Limb (tissue), 2 donors: Measurements from ENCODE around the gene ANKRD10.

ENCODE experiments used
- DNase-seq, 2 donors: peaks; one replicate each; pipeline ENCODE4 v3.0.0-alpha.2; 2016; ENCODE audit errors: extremely low spot score in 2 of 2

The ANKRD10 gene

DNA sequence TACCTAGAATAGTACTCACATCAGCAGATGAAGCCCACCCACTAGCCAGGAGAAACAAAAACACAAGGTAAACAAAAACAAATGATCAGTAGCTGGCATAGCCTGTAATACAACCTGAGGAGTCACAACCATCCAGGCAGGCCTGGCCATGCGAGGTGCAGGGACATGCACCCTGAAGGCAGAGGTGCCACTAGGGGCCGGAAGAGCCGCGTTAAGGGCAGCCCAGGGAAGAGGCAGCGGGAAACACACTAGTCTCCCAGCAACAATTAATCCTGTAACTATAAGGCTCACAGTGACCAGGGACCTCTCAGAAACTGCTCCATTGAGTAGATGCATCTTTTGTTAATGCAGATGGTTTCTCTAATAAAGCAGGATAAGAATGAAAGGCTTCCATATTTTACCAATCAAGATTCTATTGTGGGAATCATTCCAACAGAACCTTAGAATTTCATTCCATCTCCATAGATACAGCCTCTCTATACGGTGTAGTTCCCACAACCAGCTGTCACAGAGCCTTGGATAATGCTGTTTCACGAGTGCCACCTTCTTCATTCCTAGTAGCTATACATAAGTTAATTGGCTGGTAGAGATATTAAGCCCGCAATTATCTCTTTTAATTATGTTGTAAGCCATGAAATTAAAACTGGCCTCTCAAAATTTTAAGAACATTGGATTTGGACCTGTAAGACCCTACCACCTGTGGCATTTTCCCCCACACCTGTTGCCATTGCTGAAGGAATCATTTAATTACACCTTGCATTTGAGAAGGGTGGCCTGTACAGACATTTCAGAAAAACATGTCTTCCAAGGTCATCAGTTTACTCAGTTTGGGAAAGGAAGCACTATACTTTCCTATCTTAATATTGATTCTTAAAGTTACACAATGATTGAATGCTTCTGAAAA lies 28.7 kb downstream of the ANKRD10 start:
- no peak for DNase-seq

DNA sequence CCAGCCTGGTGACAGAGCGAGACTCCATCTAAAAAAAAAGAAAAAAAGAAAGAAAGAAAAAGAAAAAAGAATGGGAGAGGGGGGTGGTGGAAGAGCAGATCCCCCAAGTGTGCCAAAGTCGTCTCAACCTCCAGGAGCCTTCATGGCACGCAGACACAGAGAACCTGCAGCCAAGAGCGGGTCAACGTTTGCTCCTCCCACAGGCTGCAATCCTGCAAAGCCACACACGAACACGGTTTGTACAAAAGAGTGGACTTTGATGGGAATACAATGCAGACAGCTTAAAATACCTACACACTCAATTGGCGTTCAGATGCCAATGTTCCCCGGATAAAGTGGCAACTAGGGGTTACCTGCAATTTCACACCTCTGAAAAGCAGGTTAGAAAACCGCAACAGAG lies 29.4 kb downstream of the ANKRD10 start:
- DNase-seq: no peak

DNA sequence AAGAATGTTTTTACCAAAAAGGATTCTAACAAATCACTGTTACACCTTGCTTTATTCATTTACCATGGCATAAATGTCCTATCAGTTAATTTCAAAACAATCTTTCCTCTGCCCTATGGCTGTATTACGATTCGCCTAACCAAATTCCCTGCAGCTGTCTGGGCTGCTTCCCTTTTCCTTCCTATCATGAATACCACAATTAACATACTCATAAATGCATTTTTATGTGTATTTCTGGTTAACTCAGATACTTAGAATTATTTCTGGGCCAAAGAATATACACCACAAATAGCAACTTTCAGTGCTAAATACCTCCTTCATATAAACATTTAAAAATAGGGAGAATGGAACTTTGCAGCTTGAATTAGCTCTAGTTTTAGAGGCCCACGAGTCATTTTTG lies 30.4 kb downstream of the ANKRD10 start:
- no peak for DNase-seq

DNA sequence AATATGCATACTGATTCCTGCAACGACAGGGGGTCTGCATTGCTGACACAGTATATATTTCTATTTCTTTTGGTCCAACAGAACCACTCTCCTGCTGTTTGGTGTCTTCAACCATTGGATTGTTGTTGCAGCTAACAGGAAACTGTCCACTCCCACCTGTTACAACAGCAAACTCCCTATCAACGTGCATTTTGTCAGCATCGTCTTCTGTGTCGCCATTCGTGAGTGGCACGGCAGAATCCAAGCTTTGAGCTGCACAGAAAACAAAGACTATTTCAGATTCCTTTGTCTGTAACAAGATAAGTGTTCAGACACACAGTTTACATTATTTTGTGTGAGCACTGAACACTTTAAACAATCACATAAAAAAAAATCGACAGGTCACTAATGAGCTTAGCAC lies 31.3 kb downstream of the ANKRD10 start:
- no peak for DNase-seq

DNA sequence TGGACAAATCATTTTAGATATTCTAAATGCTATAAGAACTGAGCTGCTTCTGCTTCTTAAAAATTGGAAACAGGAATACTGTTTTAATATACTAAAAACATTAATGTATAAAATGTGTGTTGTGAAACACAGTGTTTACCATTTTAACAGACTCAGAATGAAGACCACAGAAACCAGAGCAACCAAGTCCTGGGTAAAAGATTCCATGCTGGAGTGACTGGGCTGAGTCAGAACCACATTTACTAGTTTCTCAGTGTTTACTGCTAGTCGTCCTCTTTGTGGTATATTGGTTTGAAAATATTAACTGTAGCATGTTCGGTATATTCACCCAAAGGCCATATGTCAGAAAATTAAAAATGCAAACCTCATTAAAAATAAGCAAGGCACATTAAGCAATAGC lies 31.9 kb downstream of the ANKRD10 start:
- DNase-seq: no peak

DNA sequence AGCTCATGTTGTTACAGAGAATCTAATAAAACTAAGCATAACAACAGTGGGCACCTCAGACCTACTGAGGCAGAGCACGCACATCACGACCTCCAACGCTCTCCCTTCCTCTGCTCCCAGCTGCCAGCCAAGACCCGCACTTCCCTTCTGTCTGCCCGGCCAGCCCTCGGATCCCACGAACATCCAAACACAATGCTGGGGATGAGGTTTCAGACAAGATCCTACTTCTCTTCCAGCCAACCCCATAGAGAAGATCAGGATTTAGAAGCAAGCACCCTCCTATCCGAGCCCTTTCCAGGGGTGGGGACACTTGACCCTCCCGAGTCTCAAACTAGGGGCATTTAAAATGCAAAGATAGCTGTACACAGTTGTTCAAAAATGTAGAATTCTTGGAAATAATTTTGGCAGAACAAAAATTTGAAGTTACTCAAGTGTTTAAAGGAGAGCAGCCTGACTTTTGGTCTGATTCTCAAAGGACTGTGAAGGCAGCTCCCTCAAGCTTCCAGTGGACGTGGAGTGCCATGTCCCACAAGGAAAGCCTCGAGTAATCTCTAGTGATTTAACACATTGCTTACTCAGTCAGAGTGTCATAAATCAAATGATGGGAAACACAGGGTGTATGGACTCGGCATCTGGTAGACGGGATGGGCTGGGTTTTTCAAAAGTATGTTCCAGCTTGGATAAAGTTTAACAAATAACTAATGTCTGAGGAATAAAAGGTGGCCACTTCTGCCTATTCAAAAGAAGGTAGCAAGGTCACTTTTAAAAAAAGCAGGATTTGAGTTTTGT lies 32.8 kb downstream of the ANKRD10 start:
- no peak for DNase-seq

DNA sequence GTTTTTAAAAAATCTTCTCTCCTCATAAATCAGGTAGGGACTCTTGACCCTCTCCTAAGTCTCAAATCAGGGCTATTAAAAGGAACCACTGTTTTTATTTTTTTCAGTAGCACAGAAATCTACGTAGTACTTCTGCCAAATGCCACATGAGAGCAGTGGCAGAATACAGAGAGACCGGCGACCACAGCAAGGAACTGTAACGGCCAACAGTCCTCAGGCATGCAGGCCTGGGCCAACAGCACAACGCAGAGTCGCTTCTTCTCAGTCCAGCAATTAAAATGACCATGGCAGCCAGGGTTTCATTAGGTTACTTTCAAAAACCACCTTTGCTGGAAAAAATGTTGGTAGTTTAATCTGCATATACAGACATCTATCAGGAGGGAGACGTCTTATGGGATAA lies 34.2 kb downstream of the ANKRD10 start:
- DNase-seq: no peak

DNA sequence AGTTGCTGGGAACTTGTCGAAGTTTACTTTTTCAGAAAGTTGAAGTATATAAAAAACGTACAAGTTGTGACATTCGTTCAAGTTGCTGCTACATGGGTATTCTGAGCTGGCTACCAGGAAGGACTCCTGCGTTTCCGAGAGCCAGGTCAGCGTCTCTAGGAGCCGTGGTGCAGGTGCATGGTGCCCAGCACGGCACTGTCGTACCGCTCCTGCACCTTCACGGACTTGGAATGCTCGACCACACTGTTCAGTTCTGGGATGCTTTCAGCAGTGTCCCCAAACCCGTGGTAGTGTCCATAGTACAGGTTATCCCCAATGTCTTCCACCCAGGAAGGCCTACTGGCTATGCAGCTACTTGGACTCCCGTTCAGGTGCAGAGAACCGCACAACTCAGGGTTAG lies 35.4 kb downstream of the ANKRD10 start:
- no peak for DNase-seq

DNA sequence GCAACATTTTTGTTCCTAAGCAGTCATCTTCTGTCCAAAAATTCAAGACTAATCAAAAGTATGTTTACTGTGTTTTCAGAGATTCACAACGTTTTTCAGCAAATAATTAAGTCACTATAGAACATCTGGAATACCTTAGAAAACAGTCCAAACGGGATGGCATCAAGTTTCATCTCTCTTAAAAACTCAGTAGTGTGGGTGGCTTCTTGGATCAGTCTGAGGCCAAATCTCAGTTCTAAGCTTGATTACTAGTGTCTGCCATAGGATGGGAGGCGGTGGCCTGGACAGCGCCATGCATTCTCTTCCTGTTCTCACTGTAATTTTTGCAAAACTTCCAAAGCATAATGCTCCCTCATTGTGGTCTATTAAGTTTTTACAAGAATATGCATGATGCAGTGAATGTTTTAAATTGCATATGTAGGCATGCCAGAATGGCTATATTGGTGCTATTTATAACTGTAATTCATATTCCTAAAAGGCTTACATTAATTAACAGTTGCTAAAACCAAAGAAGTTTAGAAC lies 37.1 kb downstream of the ANKRD10 start:
- DNase-seq: no peak

DNA sequence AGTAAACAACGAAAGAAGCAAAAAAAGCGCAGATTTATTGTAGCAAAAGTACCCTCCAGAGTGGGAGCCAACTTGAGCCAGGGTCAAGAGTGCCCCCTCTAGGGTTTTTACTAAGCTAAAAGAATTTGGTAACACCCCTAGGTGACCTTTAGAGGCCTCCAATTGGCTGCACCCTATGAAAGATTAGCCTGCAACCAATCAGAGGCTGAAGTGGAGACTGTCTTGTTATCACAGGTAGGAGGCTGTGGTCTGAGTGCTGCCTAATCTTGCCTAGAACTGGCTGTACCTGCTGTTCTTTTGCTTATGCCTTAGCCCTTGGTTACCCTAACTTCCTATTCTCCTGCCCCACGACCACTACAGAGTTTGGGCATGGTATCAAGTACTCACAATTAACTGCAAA lies 38.3 kb downstream of the ANKRD10 start:
- DNase-seq: no peak

DNA sequence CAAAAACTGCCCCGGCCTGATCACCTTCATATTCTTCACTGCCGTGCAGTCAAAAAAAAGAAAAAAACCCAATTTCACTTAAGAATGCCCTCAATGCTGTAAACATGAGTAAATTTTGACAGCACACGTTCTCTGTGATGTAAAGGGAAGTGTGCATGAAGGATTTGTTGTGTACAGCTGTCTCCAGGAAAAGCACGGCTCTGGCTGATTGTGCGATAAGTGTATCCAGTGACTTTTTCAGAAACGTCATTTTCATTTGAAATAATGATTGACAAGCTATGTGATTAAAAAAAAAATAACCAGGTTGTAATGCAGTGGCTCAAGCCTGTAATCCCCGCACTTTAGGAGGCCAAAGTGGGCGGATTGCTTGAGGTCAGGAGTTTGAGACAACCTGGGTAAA lies 39.6 kb downstream of the ANKRD10 start:
- no peak for DNase-seq

DNA sequence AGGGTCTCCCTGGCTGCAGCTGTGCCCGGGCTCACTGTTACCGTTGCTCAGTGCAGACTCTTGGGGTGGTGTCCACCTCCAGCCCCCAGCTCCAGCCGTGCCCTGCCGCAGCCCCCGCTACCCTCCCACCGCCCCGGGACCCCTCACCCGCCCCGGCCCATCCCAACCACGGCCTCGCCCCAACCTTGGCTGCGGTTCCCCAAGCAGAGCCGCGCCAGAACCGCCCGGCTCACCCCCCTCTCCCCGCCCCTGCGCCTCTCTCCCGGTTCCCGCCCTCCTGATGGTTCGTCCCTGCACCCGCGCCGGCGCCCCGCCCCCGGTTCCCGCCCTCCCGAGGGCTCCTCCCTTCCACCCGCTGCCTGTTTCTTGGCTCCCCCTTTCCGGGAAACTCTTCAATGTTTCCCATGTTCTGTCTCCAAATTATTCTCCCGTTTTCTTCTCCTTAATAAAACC lies 40.3 kb downstream of the ANKRD10 start:
- peak; percentile 83 to 91 for DNase-seq

DNA sequence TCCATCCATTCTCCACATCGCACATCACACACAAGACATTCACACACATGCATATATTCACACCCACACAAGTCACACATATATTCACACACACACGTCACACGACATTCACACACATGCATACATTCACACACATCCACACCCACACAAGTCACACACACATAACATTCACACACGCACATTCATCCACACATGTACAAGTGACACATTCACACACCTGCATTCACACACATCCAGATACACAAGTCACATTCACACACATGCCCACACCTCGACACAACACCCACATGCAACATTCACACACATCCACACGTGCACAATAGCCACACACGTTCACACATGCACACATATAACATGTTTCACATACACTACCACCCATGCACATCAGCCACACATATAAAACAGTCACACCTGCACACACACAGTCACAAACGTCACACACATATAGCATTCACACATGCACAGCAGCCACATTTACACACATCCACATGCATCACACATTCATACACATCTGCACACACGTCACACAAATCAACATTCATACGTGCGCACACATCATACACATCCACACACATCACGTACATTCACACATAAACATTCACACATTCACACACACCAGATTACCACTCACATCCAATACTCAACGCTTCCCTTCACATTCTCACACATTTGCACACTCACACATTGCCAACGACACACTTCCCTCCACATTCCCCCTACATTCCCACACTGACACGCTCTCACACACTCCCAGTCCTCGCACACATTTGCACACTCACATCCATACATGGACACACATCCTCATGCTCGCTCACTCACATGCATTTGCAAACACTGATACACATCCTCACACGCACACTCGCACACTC lies 41.0 kb downstream of the ANKRD10 start:
- DNase-seq: no peak

DNA sequence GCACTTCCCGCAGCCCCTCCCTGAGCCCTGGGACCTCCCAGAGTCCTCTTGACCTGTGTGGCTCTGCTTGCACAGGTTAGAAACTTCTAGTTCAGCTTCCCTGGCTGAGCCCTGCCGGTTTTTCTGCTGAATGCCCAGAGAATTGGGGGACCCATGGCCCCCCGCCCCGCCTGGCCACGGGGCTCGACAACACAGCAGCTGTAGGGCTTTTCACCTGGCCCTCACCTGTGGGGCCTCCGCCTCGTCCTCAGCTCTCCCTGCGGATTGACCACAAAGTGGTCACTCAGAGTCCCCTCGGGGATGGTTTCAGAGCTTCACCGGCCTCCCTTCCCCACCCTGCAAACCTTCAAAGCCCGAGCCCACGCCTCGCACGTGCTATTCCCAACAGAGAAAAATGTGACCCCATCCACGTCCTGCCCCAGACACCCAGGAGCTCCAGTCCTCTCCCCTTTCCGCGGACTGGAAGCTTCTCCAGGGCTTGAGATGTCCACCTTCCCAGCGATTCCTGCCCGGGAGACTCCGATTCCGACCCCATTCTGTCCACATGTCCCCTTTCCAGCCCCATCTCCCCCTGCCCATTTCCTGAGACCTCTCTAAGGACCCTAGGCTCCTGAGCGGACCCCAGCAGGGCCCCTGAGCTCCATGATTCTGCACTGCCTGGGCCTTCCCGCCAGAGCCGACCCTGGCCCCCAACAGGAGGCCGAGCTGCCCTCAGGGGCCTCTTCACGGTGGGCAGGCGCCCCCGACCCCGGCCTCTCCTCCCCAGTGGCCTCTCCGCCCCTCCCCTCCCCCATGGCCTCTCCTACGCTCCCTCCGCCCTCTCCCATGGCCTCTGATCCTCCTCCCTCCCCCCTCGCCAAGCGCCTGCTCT lies 41.9 kb downstream of the ANKRD10 start:
- no peak for DNase-seq

DNA sequence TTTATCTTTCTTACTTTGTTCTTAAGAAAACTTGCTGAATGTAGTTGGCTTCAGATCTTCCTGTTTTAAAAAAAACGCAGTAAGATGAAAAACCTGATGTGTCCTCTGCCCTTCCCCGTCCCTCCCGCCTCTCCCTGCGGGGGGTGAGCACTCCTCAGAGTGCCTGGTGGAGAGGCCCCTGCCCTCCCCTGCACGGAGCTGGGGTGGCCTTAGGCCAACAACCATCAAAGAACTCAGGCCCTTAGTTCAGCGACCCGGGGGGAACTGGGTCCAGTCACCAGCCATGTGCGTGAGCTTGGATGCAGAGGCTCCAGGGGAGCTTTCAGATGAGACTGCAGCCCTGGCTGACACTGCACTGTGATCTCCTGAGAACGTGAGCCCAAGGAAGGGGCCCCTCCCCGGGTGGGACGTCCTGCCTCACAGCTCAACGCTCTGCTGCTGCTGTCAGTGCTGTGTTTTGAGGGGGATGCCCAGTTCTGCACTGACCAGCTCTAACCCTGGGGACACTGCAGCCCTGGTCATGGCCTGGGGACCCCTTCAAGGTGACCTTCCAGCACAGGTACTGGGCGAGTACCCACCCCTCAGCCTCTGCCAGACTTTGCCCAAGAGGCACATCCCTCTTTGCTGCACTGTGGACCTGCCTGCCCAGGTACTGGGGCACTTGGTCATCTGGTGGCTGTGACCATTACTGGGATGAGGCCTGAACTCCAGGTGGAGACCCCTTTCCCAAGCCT lies 42.7 kb downstream of the ANKRD10 start:
- DNase-seq: no peak

DNA sequence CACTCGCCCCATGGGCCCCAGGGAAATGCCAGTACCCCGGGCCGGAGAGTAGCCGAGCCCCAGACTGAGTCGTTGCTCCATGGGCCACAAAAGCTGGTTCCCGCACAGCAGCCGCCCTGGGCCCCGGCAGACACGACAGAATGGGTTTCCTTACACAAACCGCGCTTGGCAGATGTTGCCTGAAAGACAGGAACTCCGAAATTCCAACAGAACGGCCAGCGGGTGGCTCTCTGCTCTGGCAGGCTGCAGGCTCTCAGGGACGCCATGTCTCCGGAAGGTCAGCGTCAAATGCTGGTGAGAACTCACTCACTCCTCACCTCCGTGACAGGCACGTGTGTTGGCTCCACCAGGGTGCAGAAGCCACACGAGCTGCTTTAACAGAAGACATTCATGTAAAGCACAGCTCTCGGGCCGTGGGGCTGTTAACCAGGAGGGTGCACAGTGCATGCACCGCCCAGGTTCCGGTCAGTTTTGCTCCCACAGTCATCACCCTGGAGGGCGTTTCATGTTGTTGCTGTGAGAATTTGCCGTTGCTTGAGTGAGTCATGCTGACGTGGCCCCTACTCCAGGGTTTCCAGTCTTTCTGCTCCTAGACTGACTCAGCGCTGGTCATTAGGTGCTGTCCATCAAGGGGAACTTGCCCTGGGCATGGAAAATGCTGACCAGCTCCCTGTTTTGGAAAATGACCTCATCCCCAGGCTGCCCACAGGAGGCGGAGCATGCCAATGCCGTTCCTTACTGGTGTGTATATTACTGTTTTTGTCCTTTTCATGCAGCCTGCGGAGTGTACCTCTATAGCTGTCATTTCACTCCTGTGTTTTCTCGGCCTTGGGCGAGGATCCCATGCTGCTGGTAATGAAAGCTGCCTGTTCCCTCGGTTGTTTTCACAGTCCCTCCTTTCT lies 44.8 kb downstream of the ANKRD10 start:
- peak; percentile 24 to 63 for DNase-seq

DNA sequence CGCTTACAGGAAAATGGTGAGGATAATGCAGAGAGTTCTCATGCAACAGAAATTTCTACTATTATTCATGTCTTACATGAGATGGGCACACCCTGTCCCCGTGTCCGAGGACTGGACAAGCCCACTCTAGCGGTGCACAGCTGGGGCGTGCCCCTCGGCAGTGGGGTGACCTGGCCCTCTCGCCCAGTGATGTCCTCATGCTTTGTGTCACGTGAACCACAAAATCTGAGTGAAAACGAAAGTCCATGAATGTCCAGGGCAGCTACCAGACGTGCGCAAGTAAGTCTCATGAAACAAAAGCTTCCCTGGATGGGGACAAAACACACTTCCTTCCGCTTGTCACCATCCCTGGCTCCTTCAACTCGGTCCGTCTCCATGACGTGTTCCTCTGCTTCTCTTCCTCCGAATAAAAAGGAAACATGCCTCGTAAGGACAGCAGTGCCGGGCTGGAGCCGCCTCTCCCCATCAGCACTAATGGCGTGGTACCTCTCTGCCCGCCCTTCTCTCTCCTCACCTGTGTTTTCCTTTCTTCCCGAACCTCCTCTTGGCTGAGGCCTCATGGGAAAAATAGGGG lies 45.6 kb downstream of the ANKRD10 start:
- no peak for DNase-seq

DNA sequence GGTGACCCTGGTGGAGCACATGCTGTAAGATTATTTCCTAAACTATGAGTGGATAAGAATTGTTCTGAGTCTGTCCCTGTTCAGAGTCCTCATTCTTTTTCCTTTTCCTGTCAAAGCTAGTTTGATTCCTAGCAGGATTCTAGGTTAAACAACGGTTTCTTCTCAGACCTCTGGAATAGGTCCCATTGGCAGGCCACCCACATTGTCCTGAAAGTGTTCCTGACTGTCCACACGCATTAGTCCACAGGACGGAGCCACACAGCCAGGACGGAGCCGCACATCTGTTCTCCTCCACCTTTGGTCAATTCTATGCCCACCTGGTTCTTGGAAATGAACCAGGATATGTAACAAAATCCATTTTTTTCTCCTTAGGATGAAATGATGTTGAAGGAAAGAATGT lies 46.1 kb downstream of the ANKRD10 start:
- DNase-seq: no peak
